Stomach (tissue), 4 donors: Measurements from ENCODE around the gene MAP3K14.

Experiments used
- EP300 ChIP-seq: sonication (generic); formaldehyde crosslinking; IDR thresholded peaks from one replicate; pipeline ENCODE4 v1.6.1; 2017; ENCODE audit warnings: antibody characterized with exemption
- POLR2A ChIP-seq, 4 donors: fragments of 450-650 bp; IDR thresholded peaks; one replicate each; pipeline ENCODE4 v1.6.1; 2016; ENCODE audit warnings: antibody characterized with exemption in 4 of 4, control low read depth in 2 of 4, mild to moderate bottlenecking in 1 of 4, moderate library complexity in 1 of 4
- POLR2AphosphoS5 ChIP-seq, 3 donors: sonication (generic); formaldehyde crosslinking; IDR thresholded peaks; one replicate each; pipeline ENCODE4 v1.6.1; 2016; ENCODE audit warnings: antibody characterized with exemption in 3 of 3
- TF ChIP-seq, protein P1 (sequence below), 7 experiments: fragments of 450-650 bp in 4 of 7; fragments of 200-600 bp in 3 of 7; sonication (generic) in 3 of 7; IDR thresholded peaks; one replicate each; pipeline ENCODE4 v1.5.1; 2016 to 2019; ENCODE audit warnings: antibody characterized with exemption in 7 of 7, control low read depth in 2 of 7, mild to moderate bottlenecking in 1 of 7

DNA sequence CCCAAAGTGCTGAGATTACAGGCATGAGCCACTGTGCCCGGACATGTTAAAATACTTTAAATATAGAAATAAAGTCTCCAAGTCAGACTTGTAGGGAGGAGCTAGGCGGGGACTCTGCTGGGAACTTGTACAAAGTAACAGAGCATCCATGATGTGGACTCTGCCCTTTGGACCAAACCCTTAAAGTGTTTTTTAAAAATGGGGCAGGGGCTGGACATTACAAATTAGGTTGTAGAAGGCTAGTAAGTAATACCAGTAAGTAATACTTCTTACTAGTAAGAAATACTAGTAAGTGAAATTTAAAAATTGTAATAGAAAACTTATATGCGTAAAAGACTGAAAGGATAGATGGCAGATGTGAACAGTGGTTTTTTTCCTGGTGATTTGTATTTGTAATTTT is 45.2 kb downstream of the MAP3K14 start:
- no peak for TF ChIP-seq POLR2AphosphoS5 (IDR thresholded peaks at IDR 0.05)
- TF ChIP-seq POLR2A (IDR thresholded peaks at IDR 0.05) = no peak
- TF ChIP-seq, protein P1, sequence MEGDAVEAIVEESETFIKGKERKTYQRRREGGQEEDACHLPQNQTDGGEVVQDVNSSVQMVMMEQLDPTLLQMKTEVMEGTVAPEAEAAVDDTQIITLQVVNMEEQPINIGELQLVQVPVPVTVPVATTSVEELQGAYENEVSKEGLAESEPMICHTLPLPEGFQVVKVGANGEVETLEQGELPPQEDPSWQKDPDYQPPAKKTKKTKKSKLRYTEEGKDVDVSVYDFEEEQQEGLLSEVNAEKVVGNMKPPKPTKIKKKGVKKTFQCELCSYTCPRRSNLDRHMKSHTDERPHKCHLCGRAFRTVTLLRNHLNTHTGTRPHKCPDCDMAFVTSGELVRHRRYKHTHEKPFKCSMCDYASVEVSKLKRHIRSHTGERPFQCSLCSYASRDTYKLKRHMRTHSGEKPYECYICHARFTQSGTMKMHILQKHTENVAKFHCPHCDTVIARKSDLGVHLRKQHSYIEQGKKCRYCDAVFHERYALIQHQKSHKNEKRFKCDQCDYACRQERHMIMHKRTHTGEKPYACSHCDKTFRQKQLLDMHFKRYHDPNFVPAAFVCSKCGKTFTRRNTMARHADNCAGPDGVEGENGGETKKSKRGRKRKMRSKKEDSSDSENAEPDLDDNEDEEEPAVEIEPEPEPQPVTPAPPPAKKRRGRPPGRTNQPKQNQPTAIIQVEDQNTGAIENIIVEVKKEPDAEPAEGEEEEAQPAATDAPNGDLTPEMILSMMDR (IDR thresholded peaks at IDR 0.05) = no peak
- no peak for TF ChIP-seq EP300
